GM23248 (cell line): Measurements from ENCODE around the gene TMEM107. TPM values are rescaled to one million over a fixed set of nuclear protein-coding genes. Genes with fewer than 3 reads are reported as not detected.

Source experiments
- DNase-seq: peaks from one replicate; pipeline ENCODE4 v3.0.0-alpha.2; 2015
- H2AFZ ChIP-seq: fragments of 200-600 bp; sonication (generic); 2 replicates; pipeline ENCODE4 v1.6.1; 2016; ENCODE audit warnings: antibody characterized with exemption
- H3F3A ChIP-seq: fragments of 200-600 bp; sonication (generic); 2 replicates; pipeline ENCODE4 v1.6.1; 2016; ENCODE audit warnings: mild to moderate bottlenecking, antibody characterized with exemption, mixed run types; ENCODE audit not compliant: insufficient read depth
- H3K27ac ChIP-seq: fragments of 200-600 bp; sonication (generic); 2 replicates; pipeline ENCODE4 v1.5.1; 2016; ENCODE audit warnings: mild to moderate bottlenecking
- H3K27me3 ChIP-seq: fragments of 200-600 bp; sonication (generic); replicated peaks from 2 replicates; pipeline ENCODE4 v1.6.1; 2016; ENCODE audit warnings: mild to moderate bottlenecking; ENCODE audit not compliant: insufficient read depth
- H3K36me3 ChIP-seq: fragments of 200-600 bp; sonication (generic); 2 replicates; pipeline ENCODE4 v1.6.1; 2016; ENCODE audit warnings: low read depth, mild to moderate bottlenecking
- H3K4me1 ChIP-seq: fragments of 200-600 bp; sonication (generic); 2 replicates; pipeline ENCODE4 v1.6.1; 2016; ENCODE audit warnings: mild to moderate bottlenecking; ENCODE audit not compliant: insufficient read depth
- H3K4me2 ChIP-seq: fragments of 200-600 bp; sonication (generic); one replicate; pipeline ENCODE4 v1.6.1; 2016; ENCODE audit warnings: mild to moderate bottlenecking; ENCODE audit not compliant: unreplicated experiment
- H3K4me3 ChIP-seq: fragments of 200-600 bp; sonication (generic); 2 replicates; pipeline ENCODE4 v1.5.1; 2016; ENCODE audit warnings: mild to moderate bottlenecking
- H3K79me2 ChIP-seq: fragments of 200-600 bp; sonication (generic); 2 replicates; pipeline ENCODE4 v1.6.1; 2016; ENCODE audit warnings: mild to moderate bottlenecking; ENCODE audit not compliant: insufficient read depth
- H3K9ac ChIP-seq: fragments of 200-600 bp; sonication (generic); 2 replicates; pipeline ENCODE4 v1.6.1; 2016; ENCODE audit warnings: mild to moderate bottlenecking
- H3K9me2 ChIP-seq: fragments of 200-600 bp; sonication (generic); 2 replicates; pipeline ENCODE4 v1.6.1; 2016; ENCODE audit warnings: mixed run types, mild to moderate bottlenecking, moderate library complexity; ENCODE audit not compliant: insufficient read depth
- H3K9me3 ChIP-seq: fragments of 200-600 bp; sonication (generic); one replicate; pipeline ENCODE4 v1.6.1; 2017; ENCODE audit warnings: low read depth
- H4K20me1 ChIP-seq: fragments of 200-600 bp; sonication (generic); 2 replicates; pipeline ENCODE4 v1.6.0; 2016; ENCODE audit not compliant: insufficient read depth
- EZH2 ChIP-seq: fragments of 200-600 bp; sonication (generic); IDR thresholded peaks from 2 replicates; pipeline ENCODE4 v1.6.1; 2018; ENCODE audit warnings: antibody characterized with exemption, mild to moderate bottlenecking; ENCODE audit not compliant: insufficient read depth, poor library complexity, severe bottlenecking
- EZH2phosphoT487 ChIP-seq: fragments of 200-600 bp; sonication (generic); IDR thresholded peaks from 2 replicates; pipeline ENCODE4 v1.6.1; 2018; ENCODE audit warnings: antibody characterized with exemption, moderate library complexity, mild to moderate bottlenecking, low read depth; ENCODE audit not compliant: insufficient read depth
- WGBS, 2 experiments: methylation state at CpG; one replicate each; pipeline ENCODE4 v1.1.6; 2015 to 2017; ENCODE audit warnings: low lambda C conversion rate in 2 of 2, low coverage in 1 of 2; ENCODE audit errors: missing lambda C conversion rate in 2 of 2; 5-methylcytosine and 5-hydroxymethylcytosine counted together
- in situ Hi-C: fragments of 300-500 bp; cut with MboI; formaldehyde crosslinking; loops from 2 replicates; pipeline ENCODE4 v1.15.0; 2020
- polyA plus RNA-seq: library from polyadenylated mRNA; unstranded; fragments of >200 nt; fragmentation: Nextera tagmentation; extraction: Ambion mirVana; gene quantifications from 2 replicates; pipeline ENCODE4 v1.2.1, GENCODE V29; 2016
- total RNA-seq: library from RNA; depleted of rRNA; stranded (reverse); fragments of >200 nt; shearing (Covaris generic); gene quantifications from 2 replicates; pipeline ENCODE4 v1.2.3, GENCODE V29; 2014

TMEM107 gene
- total and polyA plus RNA-seq, 2 experiments from 2014 or later = 11.6 to 20.9 TPM

DNA sequence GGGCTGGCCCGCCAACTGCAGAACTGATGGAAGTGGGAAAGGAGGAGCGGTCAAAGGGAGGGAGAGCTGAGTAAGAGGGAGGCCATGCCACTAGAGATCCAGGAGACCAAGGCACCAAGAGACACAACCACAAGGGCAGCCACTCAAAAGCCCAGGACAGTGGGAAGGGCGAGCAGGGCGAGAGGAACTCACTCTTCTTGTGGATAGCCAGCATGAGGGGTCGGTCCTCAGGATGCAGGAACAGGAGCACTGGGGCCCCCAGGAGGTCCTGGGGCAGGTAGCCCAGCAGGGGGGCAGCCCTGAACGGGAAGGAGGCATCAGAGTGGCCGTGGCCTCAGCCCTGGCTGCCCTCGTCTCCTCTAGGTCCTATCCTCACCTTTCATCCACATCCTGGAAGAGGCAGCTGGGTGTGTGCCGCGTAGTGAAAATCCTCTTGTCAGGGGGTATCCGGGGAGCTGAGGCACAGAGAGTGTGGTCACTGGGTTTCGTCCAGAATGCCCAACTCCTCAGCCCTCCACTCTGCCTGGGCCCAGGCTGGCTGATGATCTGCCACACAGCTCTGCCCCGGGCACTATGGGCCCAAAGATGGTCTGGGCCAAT is 28.3 kb downstream of the TMEM107 start:
- H3K9ac ChIP-seq = no peak overlapping the region
- TF ChIP-seq EZH2 (no peak), EZH2phosphoT487 (no peak)
- H3K9me2 ChIP-seq = no peaks in the 10 kb centered on the region
- no peak for DNase-seq
- no peak overlapping the region for H3K4me2 ChIP-seq
- peaks cover 14% of the 10 kb centered on the region for H3F3A ChIP-seq
- WGBS, 2 experiments = 82 to 86% methylated on average over 13 of the region's 13 CpGs
- no peak overlapping the region for H3K27ac ChIP-seq
- in situ Hi-C loops = no loop called here
- no peaks in the 10 kb centered on the region for H4K20me1 ChIP-seq
- peaks cover 17% of the 10 kb centered on the region for H3K79me2 ChIP-seq
- H2AFZ ChIP-seq = no peak overlapping the region
- no peak overlapping the region for H3K4me3 ChIP-seq
- H3K36me3 ChIP-seq = peaks cover 15% of the 10 kb centered on the region; the same call in 1 of the 2 replicates
- no peaks in the 10 kb centered on the region for H3K9me3 ChIP-seq
- H3K4me1 ChIP-seq = peaks cover 11% of the 10 kb centered on the region
- H3K27me3 ChIP-seq = no peaks in the 10 kb centered on the region

- 85 to 90% methylated on average over 24 to 26 of the region's 26 CpGs for WGBS, 2 experiments
Observed at GRCh38 chr17:8147141-8147804, 28.9 kb downstream of the TMEM107 start.

DNA sequence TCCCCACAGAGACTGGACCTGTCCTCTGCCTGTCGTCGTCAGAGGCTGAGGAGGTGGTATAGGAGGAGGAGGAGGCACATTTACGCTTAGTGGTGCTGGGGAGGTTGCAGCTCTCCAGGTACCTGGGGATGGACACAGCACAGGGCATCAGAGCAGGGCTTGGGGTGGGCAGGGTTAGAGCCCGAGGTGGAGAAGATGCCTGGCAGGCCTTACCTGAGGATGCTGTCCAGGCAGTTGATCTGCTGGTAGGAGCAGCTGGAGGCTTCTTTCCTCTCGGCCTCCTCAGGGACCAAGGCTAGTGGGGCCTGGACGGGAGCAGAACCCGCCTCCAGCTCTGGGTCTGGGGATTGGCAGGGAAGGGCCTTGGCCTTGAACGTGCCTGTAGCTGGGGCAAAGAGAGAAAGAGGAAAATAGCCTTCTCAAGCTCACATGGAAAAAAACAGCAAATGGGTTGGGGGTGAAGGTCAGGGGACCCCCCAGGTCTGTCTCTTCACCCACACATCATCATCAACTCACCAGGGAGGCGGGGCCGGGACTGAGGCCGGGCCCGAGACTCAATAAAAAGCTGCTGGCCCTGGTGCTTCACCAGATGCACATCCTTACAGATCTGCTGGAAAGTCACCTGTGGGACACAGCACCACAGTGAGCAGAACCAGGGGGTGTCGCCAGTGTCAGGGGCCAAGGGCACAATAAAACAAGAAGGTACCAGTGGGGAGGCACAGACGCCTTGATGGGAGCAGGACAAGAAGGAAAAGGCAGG is 29.6 kb downstream of the TMEM107 start:
- H3K4me1 ChIP-seq = peaks cover 6% of the 10 kb centered on the region; the same call in 1 of the 2 replicates
- no peaks in the 10 kb centered on the region for H4K20me1 ChIP-seq
- no peaks in the 10 kb centered on the region for H3K9me2 ChIP-seq
- peaks cover 7% of the 10 kb centered on the region for H3F3A ChIP-seq
- WGBS, 2 experiments = 89 to 92% methylated on average over 13 to 14 of the region's 14 CpGs
- H3K27ac ChIP-seq = no peak overlapping the region
- no peak overlapping the region for H3K9ac ChIP-seq
- H3K4me3 ChIP-seq = no peak overlapping the region
- H3K27me3 ChIP-seq = no peaks in the 10 kb centered on the region
- no peak for DNase-seq
- in situ Hi-C loops = no loop called here
- TF ChIP-seq EZH2 (no peak), EZH2phosphoT487 (no peak)
- no peaks in the 10 kb centered on the region for H3K9me3 ChIP-seq
- H2AFZ ChIP-seq = no peak overlapping the region
- H3K36me3 ChIP-seq = peaks cover 20% of the 10 kb centered on the region; the same call in 1 of the 2 replicates
- H3K79me2 ChIP-seq = peaks cover 17% of the 10 kb centered on the region
- H3K4me2 ChIP-seq = no peak overlapping the region

More at GRCh38 chr17:8147141-8147804, 28.9 kb downstream of the TMEM107 start:
- H3F3A ChIP-seq = peaks cover 10% of the 10 kb centered on the region
- H3K9me2 ChIP-seq = no peaks in the 10 kb centered on the region
- DNase-seq = no peak
- in situ Hi-C loops = no loop called here
- no peak overlapping the region for H3K9ac ChIP-seq
- no peak overlapping the region for H3K27ac ChIP-seq
- H3K36me3 ChIP-seq = peaks cover 19% of the 10 kb centered on the region; the same call in 1 of the 2 replicates
- H3K27me3 ChIP-seq = no peaks in the 10 kb centered on the region
- H3K9me3 ChIP-seq = no peaks in the 10 kb centered on the region
- H3K4me1 ChIP-seq = peaks cover 6% of the 10 kb centered on the region; the same call in 1 of the 2 replicates
- H3K79me2 ChIP-seq = peaks cover 17% of the 10 kb centered on the region
- H3K4me2 ChIP-seq = no peak overlapping the region
- TF ChIP-seq EZH2phosphoT487 = no peak
- no peak for TF ChIP-seq EZH2
- H4K20me1 ChIP-seq = no peaks in the 10 kb centered on the region
- no peak overlapping the region for H2AFZ ChIP-seq
- no peak overlapping the region for H3K4me3 ChIP-seq

- Histone ChIP-seq H3K36me3 (peaks cover 21% of the 10 kb centered on the region; the same call in 1 of the 2 replicates), H3K4me2 (no peak overlapping the region), H2AFZ (no peak overlapping the region), H3F3A (peaks cover 7% of the 10 kb centered on the region), H3K27ac (no peak overlapping the region), H3K9ac (no peak overlapping the region), H3K79me2 (peaks cover 15% of the 10 kb centered on the region), H3K4me1 (peaks cover 5% of the 10 kb centered on the region; the same call in 1 of the 2 replicates), H3K27me3 (no peaks in the 10 kb centered on the region), H3K9me3 (no peaks in the 10 kb centered on the region), H3K4me3 (no peak overlapping the region), H4K20me1 (no peaks in the 10 kb centered on the region), H3K9me2 (no peaks in the 10 kb centered on the region)
- 80 to 87% methylated on average over 9 to 12 of the region's 12 CpGs for WGBS, 2 experiments
- DNase-seq = no peak
- TF ChIP-seq EZH2phosphoT487 (no peak), EZH2 (no peak)
- in situ Hi-C loops = no loop called here
Observed at GRCh38 chr17:8145811-8146210, 30.4 kb downstream of the TMEM107 start.
